Fibroblast of peridontal ligament (primary cell): Measurements from ENCODE around the gene CEP170B.
A peak's percentile ranks its signal among the peaks of the same experiment; 100 is the strongest.
"Not testable (repeated sequence)": the region's sequence is repeated elsewhere in the genome, so short reads cannot be mapped to it uniquely, and the experiment has no call there.

Experiments
- DNase-seq: peaks from one replicate; pipeline ENCODE4 v3.0.0-alpha.2; 2010; ENCODE audit errors: extremely low read depth

Gene CEP170B

GRCh38 chr14:104912053-104912452 is 47.0 kb downstream of the CEP170B start:
- DNase-seq, result no peak

GRCh38 chr14:104913435-104913834 is 48.4 kb downstream of the CEP170B start:
- DNase-seq, result no peak

DNA sequence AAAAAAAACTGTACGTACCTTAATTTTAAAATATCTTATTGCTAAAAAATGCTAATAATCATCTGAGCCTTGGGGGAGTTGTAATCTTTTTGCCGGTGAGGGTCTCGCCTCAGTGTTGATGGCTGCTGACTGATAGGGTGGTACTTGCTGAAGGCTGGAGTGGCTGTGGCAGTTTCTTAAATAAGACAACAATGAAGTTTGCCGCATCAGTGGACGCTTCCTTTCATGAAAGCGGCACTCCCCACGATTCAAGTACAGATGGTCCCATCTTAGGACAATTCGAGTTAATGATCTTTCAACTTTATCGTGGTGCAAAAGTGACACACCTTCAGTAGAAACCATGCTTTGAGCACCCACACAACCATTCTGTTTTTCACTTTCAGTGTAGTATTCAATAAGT is 52.0 kb downstream of the CEP170B start:
- no peak for DNase-seq

GRCh38 chr14:104917993-104918392 is 52.9 kb downstream of the CEP170B start:
- no peak for DNase-seq

DNA sequence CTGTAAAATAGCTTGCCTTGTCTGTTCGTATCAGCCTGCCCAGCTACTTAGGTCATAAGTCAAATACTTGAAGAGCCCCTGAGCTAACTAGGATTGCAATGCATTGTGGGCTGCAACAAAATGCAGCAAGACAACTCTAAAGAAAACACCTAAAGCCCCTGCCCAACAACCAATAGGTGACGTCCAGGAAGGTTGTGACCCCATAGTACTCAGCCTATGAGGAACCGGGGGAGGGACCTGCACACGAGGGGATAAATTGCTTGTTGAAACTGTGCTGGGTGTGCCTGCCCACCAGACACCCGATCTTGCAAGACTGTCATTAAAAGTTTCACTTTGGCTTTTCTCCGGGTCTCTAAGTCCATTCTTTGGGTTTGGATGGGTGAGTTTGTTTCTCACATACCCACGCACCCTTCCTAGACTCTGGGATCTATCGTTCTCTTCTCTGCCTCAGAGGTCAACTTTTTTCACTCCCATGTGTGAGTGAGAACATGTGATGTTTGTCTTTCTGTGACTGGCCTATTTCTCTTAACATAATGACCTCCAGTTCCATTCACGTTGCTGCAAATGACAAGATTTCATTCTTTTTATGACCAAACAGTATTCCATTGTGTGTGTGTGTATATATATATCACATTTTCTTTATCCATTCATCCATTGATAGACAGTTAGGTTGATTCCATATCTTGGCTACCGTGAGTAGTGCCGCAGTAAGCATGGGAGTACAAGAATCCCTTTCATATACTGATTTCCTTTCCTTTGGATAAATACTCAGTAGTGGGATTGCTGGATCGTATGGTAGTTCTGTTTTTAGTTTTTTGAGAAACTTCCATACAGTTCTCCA is 54.3 kb downstream of the CEP170B start:
- DNase-seq, result not testable (repeated sequence)

DNA sequence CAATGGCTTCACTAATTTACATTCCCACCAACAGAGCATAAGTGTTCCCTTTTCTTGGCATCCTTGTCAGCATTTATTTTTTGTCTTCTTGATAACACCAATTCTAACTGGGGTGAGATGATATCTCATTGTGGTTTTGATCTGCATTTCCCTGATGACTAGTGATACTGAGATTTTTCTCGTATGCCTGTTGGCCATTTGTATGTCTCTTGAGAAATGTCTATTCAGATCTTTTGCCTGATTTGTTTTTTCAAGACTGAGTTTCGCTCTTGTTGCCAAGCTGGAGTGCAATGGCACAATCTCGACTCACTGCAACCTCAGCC is 54.9 kb downstream of the CEP170B start:
- peak; percentile 7 for DNase-seq

GRCh38 chr14:104923640-104924420 is 58.8 kb downstream of the CEP170B start:
- no peak for DNase-seq

- DNase-seq, result no peak
These were observed 59.5 kb downstream of the CEP170B start, which contains the start of gene PLD4 for GRCh38 chr14:104924421-104925213. Gene PLD4 (plus strand): TSS chr14:104924879. CDS start chr14:104927141, 2,262 bp downstream.

GRCh38 chr14:104925214-104925854 is 60.3 kb downstream of the CEP170B start:
- no peak for DNase-seq

DNA sequence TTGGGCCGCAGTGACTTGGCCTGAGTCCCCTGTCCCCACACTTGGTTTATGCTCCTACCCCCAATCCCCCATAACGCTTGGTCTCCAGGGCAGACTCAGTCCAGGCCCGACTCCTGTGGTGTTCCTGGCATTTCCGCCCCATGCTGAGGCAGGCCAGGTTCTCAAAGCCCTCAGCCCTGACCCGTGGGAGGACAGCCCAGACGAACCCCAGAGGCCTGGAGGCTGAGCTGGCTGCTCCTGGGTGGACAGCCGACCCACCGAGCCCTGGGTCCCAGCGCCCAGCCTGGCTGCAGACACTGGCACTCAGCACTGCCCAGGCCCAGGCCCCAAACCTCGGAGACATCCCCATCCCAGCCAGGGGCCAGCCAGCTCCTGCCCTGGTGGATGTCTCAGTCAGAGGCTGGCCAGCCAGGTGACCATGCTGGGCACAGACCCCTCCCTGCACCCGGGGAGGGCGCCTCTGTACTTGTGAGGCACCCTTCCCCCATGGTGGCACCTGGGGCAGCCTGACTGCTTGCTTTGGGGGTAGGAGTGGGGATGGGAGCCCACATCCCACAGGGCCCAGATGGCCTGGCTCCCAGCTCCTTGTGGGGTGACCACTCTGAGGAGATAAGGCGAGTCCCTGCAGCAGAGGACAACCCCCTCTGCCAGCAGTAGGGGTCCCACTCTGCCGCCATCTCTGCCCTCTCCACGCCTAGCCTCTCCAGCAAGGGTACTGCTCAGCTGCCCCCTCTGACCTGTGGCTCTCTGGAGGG is 61.0 kb downstream of the CEP170B start:
- no peak for DNase-seq

DNA sequence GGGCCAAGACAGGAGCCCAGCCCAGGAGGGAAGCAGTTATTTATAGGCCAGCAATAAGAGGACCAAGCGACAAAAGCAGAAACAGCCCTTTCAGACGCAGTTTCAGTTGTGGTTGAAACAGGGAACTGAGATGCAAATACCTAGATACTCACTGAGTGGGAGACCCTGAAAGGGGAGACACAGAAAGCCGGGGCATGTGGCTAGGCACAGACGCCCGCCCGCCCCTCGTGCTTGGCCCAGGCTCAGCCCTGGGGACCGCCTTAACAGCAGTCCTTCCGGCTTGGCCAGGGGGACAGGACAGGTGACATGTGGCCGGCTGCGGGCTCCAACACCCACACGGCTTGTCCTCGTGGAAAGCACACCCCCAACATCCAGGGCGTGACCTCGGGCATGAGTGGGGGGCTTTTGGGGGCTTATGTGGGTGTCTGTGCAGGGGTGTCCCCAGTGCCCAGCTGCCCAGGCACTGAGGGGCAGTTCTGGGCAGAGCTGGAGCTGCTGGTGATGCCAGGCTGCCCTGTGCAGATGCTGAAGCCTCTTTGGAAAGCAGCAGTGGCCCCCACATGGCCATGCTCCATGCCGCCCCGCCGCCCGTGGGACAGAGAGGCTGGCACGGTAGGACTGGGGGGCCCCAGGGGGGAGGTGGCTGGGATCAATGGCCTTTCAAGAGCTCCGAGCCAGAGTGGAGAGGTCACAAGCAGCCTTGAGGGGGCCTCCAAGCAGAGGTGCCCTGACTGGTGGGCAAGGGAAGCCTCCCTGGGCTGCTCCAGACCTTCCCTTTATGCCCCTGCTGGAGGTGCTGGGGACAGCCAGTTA is 61.8 kb downstream of the CEP170B start:
- no peak for DNase-seq

DNA sequence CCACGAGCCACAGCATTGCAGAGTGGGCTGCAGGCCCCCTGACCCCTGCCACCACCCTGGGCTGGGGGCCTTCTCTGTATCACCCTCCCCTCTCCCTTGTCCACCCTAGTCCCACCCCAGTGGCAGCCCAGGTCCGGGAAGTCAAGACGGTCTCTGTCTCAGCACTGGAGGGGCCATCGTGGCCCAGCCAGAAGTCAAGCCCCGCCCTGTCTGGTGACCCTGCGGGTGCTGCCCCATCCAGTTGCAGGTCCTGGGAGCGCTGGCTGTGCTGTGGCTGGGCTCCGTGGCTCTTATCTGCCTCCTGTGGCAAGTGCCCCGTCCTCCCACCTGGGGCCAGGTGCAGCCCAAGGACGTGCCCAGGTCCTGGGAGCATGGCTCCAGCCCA is 62.4 kb downstream of the CEP170B start:
- no peak for DNase-seq

GRCh38 chr14:104927901-104928300 is 62.8 kb downstream of the CEP170B start:
- no peak for DNase-seq

GRCh38 chr14:104928391-104929133 is 63.5 kb downstream of the CEP170B start:
- no peak for DNase-seq

GRCh38 chr14:104929268-104930230 is 64.5 kb downstream of the CEP170B start:
- DNase-seq, result no peak

GRCh38 chr14:104930526-104931303 is 65.6 kb downstream of the CEP170B start:
- DNase-seq, result no peak

DNA sequence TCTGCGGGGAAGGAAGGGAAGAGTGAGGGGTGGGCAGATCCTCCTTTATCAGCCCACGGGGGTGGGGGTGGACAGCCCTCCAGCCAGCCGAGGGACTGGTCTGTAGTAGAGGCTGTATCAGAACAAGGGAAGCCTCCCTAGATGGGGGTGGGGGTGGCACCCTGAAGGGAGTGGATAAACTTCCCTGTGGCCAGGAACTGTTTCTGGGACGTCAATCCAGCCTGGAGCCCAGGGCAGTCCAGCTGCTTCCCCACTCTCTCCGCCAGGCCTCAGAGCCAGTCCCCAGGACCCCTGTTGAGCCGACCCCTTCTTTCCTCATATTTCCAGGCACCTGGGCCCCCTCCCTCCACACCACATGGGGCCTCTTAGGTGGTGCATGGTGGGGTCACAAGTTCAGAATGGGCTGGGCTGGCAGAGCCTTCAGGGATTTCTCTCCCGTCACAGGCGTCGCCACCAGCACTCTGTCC is 66.3 kb downstream of the CEP170B start:
- no peak for DNase-seq
